Measurements from ENCODE around the gene STX11. TPM values are rescaled to one million over a fixed set of nuclear protein-coding genes. Genes with fewer than 3 reads are reported as not detected.

Gene STX11
- total and polyA plus RNA-seq, 8 donors, result 2.2 to 11.7 (median 2.6) TPM; not detected in 1

GRCh38 chr6:144156338-144156737 is 6.0 kb downstream of the STX11 start:
- 56 to 66% (median 59%) methylated on average over 3 of the region's 3 CpGs for WGBS, 5 donors
- H3K36me3 ChIP-seq, result no peaks in the 10 kb centered on the region
- no peak overlapping the region for H3K4me3 ChIP-seq
- intact Hi-C loops (cut with DNase I; ENCODE audit: low total_unique reads), result no loop called here
- peak overlapping the region in 2 of 5 donors; percentile 23 to 62 for H3K27ac ChIP-seq
- no peaks in the 10 kb centered on the region for H3K9me3 ChIP-seq
- peaks cover 0 to 27% (median 6%) of the 10 kb centered on the region in 4 donors for H3K4me1 ChIP-seq
- H3K27me3 ChIP-seq, result no peaks in the 10 kb centered on the region
- TF ChIP-seq EP300 (IDR thresholded peaks at IDR 0.05) (no peak), POLR2A (IDR thresholded peaks at IDR 0.05) (no peak), CTCF (IDR thresholded peaks at IDR 0.05) (no peak), POLR2AphosphoS5 (IDR thresholded peaks at IDR 0.05) (no peak)
- DNase-seq, result peak in 1 of 2 donors; percentile 17

GRCh38 chr6:144156991-144157390 is 6.7 kb downstream of the STX11 start:
- intact Hi-C loops (cut with DNase I; ENCODE audit: low total_unique reads), result no loop called here
- Histone ChIP-seq H3K27ac (peak overlapping the region in 1 of 5 donors; percentile 62), H3K4me1 (peaks cover 0 to 21% (median 4%) of the 10 kb centered on the region in 4 donors)

GRCh38 chr6:144158133-144158532 is 7.8 kb downstream of the STX11 start:
- TF ChIP-seq POLR2AphosphoS5 (IDR thresholded peaks at IDR 0.05) (no peak), CTCF (IDR thresholded peaks at IDR 0.05) (no peak), POLR2A (IDR thresholded peaks at IDR 0.05) (no peak), EP300 (IDR thresholded peaks at IDR 0.05) (no peak)
- WGBS, 5 donors, result 57 to 82% (median 70%) methylated on average over 3 of the region's 3 CpGs
- Histone ChIP-seq H3K4me3 (no peak overlapping the region), H3K36me3 (no peaks in the 10 kb centered on the region), H3K4me1 (peaks cover 0 to 25% (median 4%) of the 10 kb centered on the region in 4 donors), H3K27me3 (no peaks in the 10 kb centered on the region), H3K9me3 (no peaks in the 10 kb centered on the region), H3K27ac (peak overlapping the region in 1 of 5 donors; percentile 35)
- DNase-seq, result peak in 1 of 2 donors; percentile 71
- intact Hi-C loops (cut with DNase I; ENCODE audit: low total_unique reads), result no loop called here

More at GRCh38 chr6:144156991-144157390, 6.7 kb downstream of the STX11 start:
- 77 to 89% (median 83%) methylated on average over 3 of the region's 3 CpGs for WGBS, 5 donors
- Histone ChIP-seq H3K9me3 (no peaks in the 10 kb centered on the region), H3K27me3 (no peaks in the 10 kb centered on the region), H3K4me3 (no peak overlapping the region), H3K36me3 (no peaks in the 10 kb centered on the region)
- DNase-seq, result no peak
- no peak for TF ChIP-seq EP300 (IDR thresholded peaks at IDR 0.05)
- no peak for TF ChIP-seq CTCF (IDR thresholded peaks at IDR 0.05)
- no peak for TF ChIP-seq POLR2AphosphoS5 (IDR thresholded peaks at IDR 0.05)
- no peak for TF ChIP-seq POLR2A (IDR thresholded peaks at IDR 0.05)

- H3K36me3 ChIP-seq, result no peaks in the 10 kb centered on the region
- intact Hi-C loops (cut with DNase I; ENCODE audit: low total_unique reads), result no loop called here
- H3K4me1 ChIP-seq, result peaks cover 0 to 25% (median 4%) of the 10 kb centered on the region in 4 donors
- no peaks in the 10 kb centered on the region for H3K9me3 ChIP-seq
- no peak overlapping the region for H3K27ac ChIP-seq
- no peaks in the 10 kb centered on the region for H3K27me3 ChIP-seq
- 73 to 90% (median 84%) methylated on average over 5 of the region's 5 CpGs for WGBS, 5 donors
- TF ChIP-seq EP300 (IDR thresholded peaks at IDR 0.05) (no peak), POLR2A (IDR thresholded peaks at IDR 0.05) (no peak), CTCF (IDR thresholded peaks at IDR 0.05) (no peak), POLR2AphosphoS5 (IDR thresholded peaks at IDR 0.05) (no peak)
- no peak overlapping the region for H3K4me3 ChIP-seq
- peak in 1 of 2 donors; percentile 9 for DNase-seq
Observed at GRCh38 chr6:144159223-144159622, 8.9 kb downstream of the STX11 start.

Measured in stomach (tissue), 9 donors.